NT2/D1 (cell line): ENCODE measurements around the gene SH2D3C.

Experiments
- SUZ12 ChIP-seq: IDR thresholded peaks from 2 replicates; pipeline ENCODE4 v1.6.1; 2011; ENCODE audit not compliant: insufficient read length, insufficient read depth; ENCODE audit errors: extremely low read depth
- YY1 ChIP-seq: IDR thresholded peaks from 2 replicates; pipeline ENCODE4 v1.6.1; 2011; ENCODE audit not compliant: insufficient read length, insufficient read depth

GRCh38 chr9:127792417-127793031, 14.1 kb upstream of the SH2D3C start:
- TF ChIP-seq YY1 (no peak), SUZ12 (no peak)
